ENCODE results near the gene PERM1. TPM values are rescaled to one million over a fixed set of nuclear protein-coding genes. Genes with fewer than 3 reads are reported as not detected.

The PERM1 gene
- total and polyA plus RNA-seq, 2 of the 8 experiments (the other 6 are each of a cell fraction or from before 2014, with no cell fraction given): not detected

DNA sequence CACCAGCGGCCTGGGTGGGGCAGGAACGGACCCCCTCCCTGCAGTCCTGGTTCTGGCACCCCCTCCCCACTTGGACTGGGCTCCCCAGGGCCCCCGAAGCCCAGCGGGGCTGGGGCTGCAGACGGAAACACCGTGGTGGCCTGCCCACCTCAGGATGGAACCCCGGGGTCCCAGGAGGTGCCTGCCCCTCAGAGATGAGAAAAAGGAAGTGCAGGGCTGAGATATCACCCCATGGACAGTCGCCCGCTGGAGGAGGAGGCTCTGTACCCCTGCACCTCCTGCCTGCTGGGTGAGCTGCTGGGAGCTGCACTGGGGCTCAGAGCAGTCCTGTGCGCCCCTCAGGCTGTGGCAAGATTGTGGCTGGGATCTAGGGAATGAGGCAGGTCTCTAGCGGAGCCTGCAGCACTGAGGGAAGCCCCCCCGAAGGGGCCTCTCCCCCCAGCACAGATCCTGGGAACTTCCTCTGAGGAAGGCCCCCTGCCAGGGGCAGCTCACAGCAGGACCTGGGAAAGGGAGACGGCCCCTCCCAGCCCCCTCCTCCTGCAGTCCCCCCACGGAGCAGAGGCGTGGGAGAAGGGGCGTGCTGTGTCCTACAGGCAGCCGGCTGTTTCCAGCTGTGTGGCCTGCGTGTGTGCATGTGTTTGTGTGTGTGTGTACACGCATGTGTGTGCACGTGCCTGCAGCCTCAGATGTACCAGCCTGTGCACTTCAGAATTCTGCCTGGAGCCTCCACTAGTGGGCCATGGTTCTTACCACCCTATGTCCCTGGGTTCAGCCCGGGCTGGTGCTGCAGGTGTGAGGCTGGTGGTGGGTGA lies 44.9 kb upstream of the PERM1 start:
- POLR2A ChIA-PET (ENCODE audit: partially characterized antibody): interaction anchor here (0.7 to 14.9 kb wide), 7 partner anchors 9 to 81 kb away, joined by 3 to 245 read pairs (median 5); partner anchors contain the start of gene HES4
- WGBS, 2 experiments (ENCODE audit: extremely low coverage in 1 of 2, insufficient coverage in 1 of 2, insufficient read length in 1 of 2, insufficient replicate concordance in 2 of 2, low coverage in 1 of 2, low lambda C conversion rate in 2 of 2, missing lambda C conversion rate in 1 of 2): 83% methylated on average over 20 of the region's 21 CpGs; no CpG with 5 or more reads in 1 of the 2 experiments
- Histone ChIP-seq H3K18ac (ENCODE audit: extremely low read depth, low read length) (peak overlapping the region; percentile 48; the same call in 1 of the 2 replicates), H3K23ac (ENCODE audit: insufficient read length) (no peak overlapping the region), H3K9me3 (ENCODE audit: insufficient read depth in 2 of 2, low read depth in 1 of 2, low read length in 1 of 2) (no peaks in the 10 kb centered on the region), H4K20me1 (replicated peaks in 1 of 2; ENCODE audit: control insufficient read depth in 1 of 2, insufficient read depth in 2 of 2, low read length in 2 of 2) (peaks cover 7 to 22% of the 10 kb centered on the region in 2 experiments), H3K23me2 (ENCODE audit: low read depth, low read length) (peaks cover 3% of the 10 kb centered on the region), H3K4me2 (ENCODE audit: insufficient read depth in 1 of 2, low read depth in 2 of 2, low read length in 2 of 2) (no peak overlapping the region), H3K14ac (ENCODE audit: insufficient read length) (no peak overlapping the region), H4K5ac (ENCODE audit: insufficient read length, low read depth, low read length) (no peak overlapping the region), H2AFZ (ENCODE audit: low read length) (no peak overlapping the region), H3K4me1 (replicated peaks in 1 of 4; ENCODE audit: control insufficient read depth in 3 of 4, insufficient read depth in 4 of 4, low read length in 3 of 4) (peaks cover under 1 to 52% (median 36%) of the 10 kb centered on the region in 4 experiments), H2BK5ac (ENCODE audit: low read depth, low read length) (peak overlapping the region; percentile 26; the same call in 1 of the 2 replicates), H3K56ac (replicated peaks; ENCODE audit: insufficient read length, low read depth, low read length) (no peak overlapping the region), H3K27ac (ENCODE audit: low read depth, low read length) (no peak overlapping the region), H4K91ac (replicated peaks; ENCODE audit: insufficient read length, low read length) (peak overlapping the region; percentile 74), H3K79me2 (ENCODE audit: control insufficient read depth in 1 of 2, insufficient read depth in 2 of 2, low read length in 2 of 2) (peaks cover 0 to 12% of the 10 kb centered on the region in 2 experiments; a peak in 1 of 4 replicates), H3K27me3 (replicated peaks in 1 of 4; ENCODE audit: control insufficient read depth in 3 of 4, extremely low read depth in 1 of 4, insufficient read depth in 3 of 4, low read length in 3 of 4) (no peaks in the 10 kb centered on the region; a peak in 2 of 7 replicates), H3K36me3 (ENCODE audit: control insufficient read depth in 2 of 4, insufficient read depth in 4 of 4, low read length in 3 of 4) (peaks cover 0 to 24% (median 5%) of the 10 kb centered on the region in 4 experiments; a peak in 4 of 8 replicates), H2BK120ac (replicated peaks; ENCODE audit: low read depth, low read length) (no peak overlapping the region), H2BK12ac (ENCODE audit: low read depth, low read length) (peak overlapping the region; percentile 80; the same call in 1 of the 2 replicates), H4K8ac (ENCODE audit: extremely low read depth, insufficient read depth, low read length) (no peak overlapping the region), H2BK20ac (ENCODE audit: low read length) (no peak overlapping the region), H3K79me1 (ENCODE audit: low read depth, low read length) (peaks cover 19% of the 10 kb centered on the region), H3K4ac (replicated peaks; ENCODE audit: insufficient read length, low read depth, low read length) (peak overlapping the region; percentile 69), H3K9ac (replicated peaks in 1 of 4; ENCODE audit: extremely low read depth in 1 of 4, low read depth in 3 of 4, low read length in 3 of 4) (no peak overlapping the region), H2AK5ac (ENCODE audit: low read depth, low read length) (peak overlapping the region; percentile 9; the same call in 1 of the 2 replicates), H3K4me3 (ENCODE audit: extremely low read depth in 1 of 4, insufficient read depth in 2 of 4, low read depth in 3 of 4, low read length in 4 of 4) (no peak overlapping the region), H2BK15ac (ENCODE audit: low read length) (no peak overlapping the region; the same call in 1 of the 2 replicates)
- no peak for DNase-seq (ENCODE audit: low read depth in 1 of 2, low spot score in 2 of 2)
- no peak for FAIRE-seq
- TF ChIP-seq POU5F1 (IDR thresholded peaks at IDR 0.05; ENCODE audit: low read depth, low read length) (no peak), CEBPB (IDR thresholded peaks at IDR 0.05; ENCODE audit: low read depth, low read length) (no peak), TEAD4 (IDR thresholded peaks at IDR 0.05; ENCODE audit: low read depth, low read length) (no peak)
- CTCF ChIA-PET (ENCODE audit: partially characterized antibody): interaction anchor here (1.3 to 4.2 kb wide), 4 partner anchors 12 to 45 kb away, joined by 3 to 20 read pairs (median 5); partner anchors contain the start of gene PERM1
